HG03045 (cell line): Measurements from ENCODE around the gene PTPN7.
"Not testable (repeated sequence)": the region's sequence is repeated elsewhere in the genome, so short reads cannot be mapped to it uniquely, and the experiment has no call there.

Experiments used
- ATAC-seq: cut with Tn5 transposase; IDR thresholded peaks from one replicate; pipeline ENCODE4 v1.9.1; 2021; ENCODE audit warnings: mild to moderate bottlenecking, moderate library complexity; ENCODE audit not compliant: unreplicated experiment

Gene PTPN7

GRCh38 chr1:202154148-202154765, 6.1 kb downstream of the PTPN7 start:
- no peak for ATAC-seq

- no peak for ATAC-seq
These were observed 7.1 kb downstream of the PTPN7 start for GRCh38 chr1:202153284-202153683.

- no peak for ATAC-seq
These were observed 8.0 kb downstream of the PTPN7 start for GRCh38 chr1:202152399-202152798.

- no peak for ATAC-seq
These were observed 9.4 kb downstream of the PTPN7 start for GRCh38 chr1:202151045-202151444.

- no peak for ATAC-seq
These were observed 9.8 kb downstream of the PTPN7 start for GRCh38 chr1:202150602-202151001.

- no peak for ATAC-seq
These were observed 10.2 kb downstream of the PTPN7 start for GRCh38 chr1:202150187-202150586.

- ATAC-seq = no peak
These were observed 10.8 kb downstream of the PTPN7 start for GRCh38 chr1:202149566-202149965.

GRCh38 chr1:202148391-202148790, 12.0 kb downstream of the PTPN7 start:
- no peak for ATAC-seq

GRCh38 chr1:202146993-202147392, 13.4 kb downstream of the PTPN7 start:
- ATAC-seq = no peak

- ATAC-seq = no peak
These were observed 14.1 kb downstream of the PTPN7 start for GRCh38 chr1:202146279-202146678.

- ATAC-seq = not testable (repeated sequence)
These were observed 14.7 kb downstream of the PTPN7 start for GRCh38 chr1:202145744-202146140.

GRCh38 chr1:202145068-202145743, 15.2 kb downstream of the PTPN7 start:
- ATAC-seq = no peak

- ATAC-seq = peak; percentile 67
These were observed 15.9 kb downstream of the PTPN7 start, which contains the start of gene ARL8A for GRCh38 chr1:202144402-202145067. Gene ARL8A, minus strand, starts transcription at chr1:202144737. Its CDS starts 165 bp downstream, at chr1:202144572.

- ATAC-seq = peak; percentile 38
These were observed 16.5 kb downstream of the PTPN7 start for GRCh38 chr1:202143768-202144401.

- peak; percentile 7 for ATAC-seq
These were observed 17.2 kb downstream of the PTPN7 start for GRCh38 chr1:202143011-202143767.

GRCh38 chr1:202141468-202141867, 18.9 kb downstream of the PTPN7 start:
- ATAC-seq = not testable (repeated sequence)

GRCh38 chr1:202140833-202141232, 19.6 kb downstream of the PTPN7 start:
- no peak for ATAC-seq

GRCh38 chr1:202135221-202135721, 25.1 kb downstream of the PTPN7 start:
- ATAC-seq = peak; percentile 53

- no peak for ATAC-seq
These were observed 25.7 kb downstream of the PTPN7 start for GRCh38 chr1:202134645-202135172.

- no peak for ATAC-seq
These were observed 26.4 kb downstream of the PTPN7 start for GRCh38 chr1:202133989-202134388.
